ENCODE measurements around the gene GRIFIN.

GRIFIN gene

DNA sequence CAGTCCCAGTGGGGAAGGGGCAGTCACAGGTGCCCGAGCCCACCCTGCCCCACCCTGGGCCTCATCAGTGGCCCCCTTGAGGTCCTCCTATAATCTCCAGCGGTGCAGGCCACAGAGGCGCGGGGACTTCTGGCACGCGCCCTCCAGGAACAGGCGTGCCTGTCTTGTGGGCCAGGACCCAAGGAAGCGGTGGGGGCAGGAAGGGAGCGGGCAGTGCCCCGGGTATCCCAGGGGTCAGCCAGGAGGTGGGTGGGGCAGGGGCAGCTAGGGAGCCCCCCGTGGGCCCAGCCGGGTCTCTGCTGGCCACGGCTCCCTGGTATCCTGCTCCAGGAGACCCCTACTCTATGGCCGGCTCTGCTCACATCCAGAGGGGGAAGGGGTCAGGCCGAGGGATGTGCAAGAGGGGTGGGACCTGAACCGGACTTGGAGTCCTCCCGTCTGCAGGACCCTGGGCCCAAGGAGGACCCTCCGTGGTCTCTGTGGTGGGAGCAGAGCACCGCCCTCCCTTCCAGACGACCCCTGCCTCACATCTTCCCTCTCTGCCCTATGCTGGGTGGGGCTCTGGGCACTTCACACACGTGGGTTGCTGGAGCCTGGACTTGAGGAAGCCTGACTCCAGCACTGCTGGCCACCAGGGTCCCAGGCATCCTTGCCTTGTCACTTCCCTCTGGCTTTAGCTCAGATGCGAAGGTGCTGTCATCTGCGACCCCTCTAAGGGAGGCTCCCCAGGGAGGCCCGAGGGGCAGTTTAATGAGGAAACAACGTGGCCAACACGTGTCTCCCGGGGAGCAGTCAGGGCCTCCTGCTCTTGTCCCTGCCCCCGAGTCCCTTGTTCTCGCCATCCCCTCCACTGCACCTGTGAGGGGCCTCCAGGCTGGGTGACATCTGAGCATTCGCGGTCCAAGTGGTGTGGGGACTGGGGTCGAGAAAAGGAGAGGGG lies 18.3 kb upstream of the GRIFIN start:
- no peak overlapping the region for H3K4me2 ChIP-seq
- TF ChIP-seq, protein P1, sequence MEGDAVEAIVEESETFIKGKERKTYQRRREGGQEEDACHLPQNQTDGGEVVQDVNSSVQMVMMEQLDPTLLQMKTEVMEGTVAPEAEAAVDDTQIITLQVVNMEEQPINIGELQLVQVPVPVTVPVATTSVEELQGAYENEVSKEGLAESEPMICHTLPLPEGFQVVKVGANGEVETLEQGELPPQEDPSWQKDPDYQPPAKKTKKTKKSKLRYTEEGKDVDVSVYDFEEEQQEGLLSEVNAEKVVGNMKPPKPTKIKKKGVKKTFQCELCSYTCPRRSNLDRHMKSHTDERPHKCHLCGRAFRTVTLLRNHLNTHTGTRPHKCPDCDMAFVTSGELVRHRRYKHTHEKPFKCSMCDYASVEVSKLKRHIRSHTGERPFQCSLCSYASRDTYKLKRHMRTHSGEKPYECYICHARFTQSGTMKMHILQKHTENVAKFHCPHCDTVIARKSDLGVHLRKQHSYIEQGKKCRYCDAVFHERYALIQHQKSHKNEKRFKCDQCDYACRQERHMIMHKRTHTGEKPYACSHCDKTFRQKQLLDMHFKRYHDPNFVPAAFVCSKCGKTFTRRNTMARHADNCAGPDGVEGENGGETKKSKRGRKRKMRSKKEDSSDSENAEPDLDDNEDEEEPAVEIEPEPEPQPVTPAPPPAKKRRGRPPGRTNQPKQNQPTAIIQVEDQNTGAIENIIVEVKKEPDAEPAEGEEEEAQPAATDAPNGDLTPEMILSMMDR (conservative IDR thresholded peaks at IDR 0.05; ENCODE audit: low read depth, low read length) = no peak
- no peaks in the 10 kb centered on the region for H4K20me1 ChIP-seq (ENCODE audit: insufficient read depth)
- H3K9ac ChIP-seq = no peak overlapping the region
- H3K27ac ChIP-seq = no peak overlapping the region
- no peaks in the 10 kb centered on the region for H3K4me1 ChIP-seq (ENCODE audit: low read depth, poor library complexity, severe bottlenecking)
- H3K4me3 ChIP-seq (IDR thresholded peaks at IDR 0.05; ENCODE audit: insufficient read depth, low read depth, low read length) = no peak overlapping the region
- H3K27me3 ChIP-seq (ENCODE audit: insufficient read depth, low read depth) = peaks cover 78% of the 10 kb centered on the region
- H3K79me2 ChIP-seq (ENCODE audit: insufficient read depth, low read depth) = no peaks in the 10 kb centered on the region
- H2AFZ ChIP-seq (ENCODE audit: low read depth) = no peak overlapping the region
- H3K36me3 ChIP-seq (ENCODE audit: insufficient read depth) = no peaks in the 10 kb centered on the region

DNA sequence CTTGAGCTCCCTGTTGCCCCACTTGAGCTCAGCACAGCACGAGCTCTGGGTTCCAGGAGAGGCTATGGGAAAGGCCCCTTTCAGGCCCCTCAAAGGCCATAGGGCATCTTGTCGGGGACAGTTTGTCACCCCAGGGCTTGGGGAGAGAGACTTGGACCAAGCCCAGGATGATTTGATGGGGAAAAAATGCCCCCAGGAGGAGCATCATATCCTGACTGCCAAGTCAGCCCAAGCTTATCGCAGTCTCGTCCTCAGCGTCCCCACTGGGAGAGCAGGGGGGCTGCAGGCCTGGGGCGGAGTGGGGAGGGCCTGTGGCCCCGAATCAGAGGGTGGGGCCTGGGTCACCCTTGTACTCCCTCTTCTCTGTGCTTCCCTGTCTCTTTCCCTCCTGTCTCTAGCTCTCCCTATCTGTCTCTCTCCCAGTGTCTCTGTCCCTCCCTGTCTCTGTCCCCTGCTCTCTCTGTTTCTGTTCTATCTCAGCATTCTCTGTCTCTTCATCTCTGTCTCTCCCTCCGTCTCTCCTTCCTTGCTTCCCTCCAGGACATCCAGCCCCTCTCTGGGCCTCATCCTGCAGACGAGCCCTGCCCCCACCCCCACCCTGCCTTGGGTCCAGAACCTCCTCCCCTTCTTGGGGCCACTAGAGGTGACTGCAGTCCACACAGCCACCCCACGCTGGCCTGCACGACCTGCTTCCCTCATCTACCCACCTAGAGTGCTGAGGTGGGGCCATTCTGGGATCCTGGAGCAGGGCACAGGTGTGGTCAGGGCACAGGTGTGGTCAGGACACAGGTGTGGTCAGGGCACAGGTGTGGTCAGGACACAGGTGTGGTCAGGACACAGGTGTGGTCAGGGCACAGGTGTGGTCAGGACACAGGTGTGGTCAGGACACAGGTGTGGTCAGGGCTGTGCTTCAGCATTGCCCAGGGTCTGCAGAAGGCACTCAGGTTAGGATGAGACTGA lies 17.3 kb upstream of the GRIFIN start:
- Histone ChIP-seq H3K79me2 (ENCODE audit: insufficient read depth, low read depth) (no peaks in the 10 kb centered on the region), H3K36me3 (ENCODE audit: insufficient read depth) (no peaks in the 10 kb centered on the region), H4K20me1 (ENCODE audit: insufficient read depth) (no peaks in the 10 kb centered on the region), H3K27me3 (ENCODE audit: insufficient read depth, low read depth) (peaks cover 76% of the 10 kb centered on the region), H3K4me2 (no peak overlapping the region), H3K4me1 (ENCODE audit: low read depth, poor library complexity, severe bottlenecking) (no peaks in the 10 kb centered on the region), H3K4me3 (IDR thresholded peaks at IDR 0.05; ENCODE audit: insufficient read depth, low read depth, low read length) (no peak overlapping the region), H3K9ac (no peak overlapping the region), H2AFZ (ENCODE audit: low read depth) (no peak overlapping the region), H3K27ac (no peak overlapping the region)
- TF ChIP-seq, protein P1 (conservative IDR thresholded peaks at IDR 0.05; ENCODE audit: low read depth, low read length) = no peak

DNA sequence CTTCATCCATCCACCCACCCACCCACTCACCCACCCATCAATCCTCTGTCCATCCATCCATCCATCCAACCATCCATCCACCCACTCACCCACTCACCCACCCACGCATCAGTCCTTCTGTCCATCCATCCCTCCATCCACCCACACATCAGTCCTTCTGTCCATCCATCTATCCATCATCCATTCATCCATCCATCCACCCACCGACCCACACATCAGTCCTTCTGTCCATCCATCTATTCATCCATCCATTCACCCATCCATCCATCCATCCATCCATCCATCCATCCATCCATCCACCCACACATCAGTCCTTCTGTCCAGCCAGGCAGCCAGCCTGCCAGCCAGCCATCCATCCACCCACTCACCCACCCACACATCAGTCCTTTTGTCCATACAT lies 15.8 kb upstream of the GRIFIN start:
- no peaks in the 10 kb centered on the region for H3K79me2 ChIP-seq (ENCODE audit: insufficient read depth, low read depth)
- H3K4me3 ChIP-seq (IDR thresholded peaks at IDR 0.05; ENCODE audit: insufficient read depth, low read depth, low read length) = no peak overlapping the region
- no peaks in the 10 kb centered on the region for H4K20me1 ChIP-seq (ENCODE audit: insufficient read depth)
- H3K4me1 ChIP-seq (ENCODE audit: low read depth, poor library complexity, severe bottlenecking) = no peaks in the 10 kb centered on the region
- peaks cover 74% of the 10 kb centered on the region for H3K27me3 ChIP-seq (ENCODE audit: insufficient read depth, low read depth)
- H3K36me3 ChIP-seq (ENCODE audit: insufficient read depth) = no peaks in the 10 kb centered on the region
- H3K4me2 ChIP-seq = no peak overlapping the region
- H3K9ac ChIP-seq = no peak overlapping the region
- H3K27ac ChIP-seq = no peak overlapping the region
- no peak overlapping the region for H2AFZ ChIP-seq (ENCODE audit: low read depth)
- TF ChIP-seq, protein P1 (conservative IDR thresholded peaks at IDR 0.05; ENCODE audit: low read depth, low read length) = no peak

DNA sequence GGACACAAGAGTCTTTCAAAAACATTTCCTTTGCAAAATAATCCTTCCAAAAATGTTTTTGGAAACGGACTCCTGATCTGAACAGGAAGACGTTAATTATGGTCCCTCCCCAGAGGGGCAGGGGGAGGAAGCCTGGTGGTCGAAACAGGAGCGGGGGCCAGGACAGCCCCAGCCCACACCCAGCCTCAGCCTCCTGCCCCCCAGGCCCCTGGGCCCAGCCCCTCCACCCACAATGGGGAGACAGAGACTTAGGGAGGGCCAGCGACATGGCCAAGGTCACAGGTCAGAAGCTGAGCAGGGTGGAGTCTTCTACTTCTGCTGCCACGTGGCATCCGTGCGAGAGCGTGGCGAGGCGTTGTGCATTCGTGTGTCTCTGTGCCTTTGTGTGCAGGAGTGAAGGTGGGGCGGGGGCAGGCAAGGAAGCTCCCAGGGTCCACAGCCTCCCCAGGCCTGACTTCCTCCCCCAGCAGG lies 14.0 kb upstream of the GRIFIN start:
- Histone ChIP-seq H4K20me1 (ENCODE audit: insufficient read depth) (no peaks in the 10 kb centered on the region), H3K36me3 (ENCODE audit: insufficient read depth) (no peaks in the 10 kb centered on the region), H2AFZ (ENCODE audit: low read depth) (no peak overlapping the region), H3K4me2 (no peak overlapping the region), H3K4me3 (IDR thresholded peaks at IDR 0.05; ENCODE audit: insufficient read depth, low read depth, low read length) (no peak overlapping the region), H3K4me1 (ENCODE audit: low read depth, poor library complexity, severe bottlenecking) (no peaks in the 10 kb centered on the region), H3K27ac (no peak overlapping the region), H3K79me2 (ENCODE audit: insufficient read depth, low read depth) (no peaks in the 10 kb centered on the region), H3K9ac (no peak overlapping the region), H3K27me3 (ENCODE audit: insufficient read depth, low read depth) (peaks cover 56% of the 10 kb centered on the region)
- TF ChIP-seq, protein P1 (conservative IDR thresholded peaks at IDR 0.05; ENCODE audit: low read depth, low read length) = no peak
